Nephron (organoid): ENCODE measurements around the gene PGAM2.

Source experiments
- H3K27ac Mint-ChIP-seq, 3 experiments: 2 replicates each; pipeline ENCODE4 v1.8.0; 2020; ENCODE audit warnings: mixed read lengths in 3 of 3, mild to moderate bottlenecking in 2 of 3, moderate library complexity in 1 of 3
- H3K27me3 Mint-ChIP-seq: 2 replicates; pipeline ENCODE4 v1.8.0; 2021; ENCODE audit warnings: low read depth, mild to moderate bottlenecking, moderate library complexity, mixed read lengths
- H3K36me3 Mint-ChIP-seq: 2 replicates; pipeline ENCODE4 v1.8.0; 2020; ENCODE audit warnings: low read depth, mixed read lengths
- H3K4me1 Mint-ChIP-seq: 2 replicates; pipeline ENCODE4 v1.8.0; 2020; ENCODE audit warnings: mixed read lengths
- H3K4me3 Mint-ChIP-seq, 3 experiments: 2 replicates each; pipeline ENCODE4 v1.8.0; 2020; ENCODE audit warnings: mild to moderate bottlenecking in 3 of 3, mixed read lengths in 3 of 3, moderate library complexity in 2 of 3
- H3K9me3 Mint-ChIP-seq: 2 replicates; pipeline ENCODE4 v1.8.0; 2020; ENCODE audit warnings: mixed read lengths
- TF ChIP-seq, protein P1 (sequence below), 3 experiments: fragments of 200-600 bp; sonication (generic); IDR thresholded peaks; one replicate each; pipeline ENCODE4 v1.5.0; 2021; ENCODE audit warnings: antibody characterized with exemption in 3 of 3; ENCODE audit not compliant: unreplicated experiment in 3 of 3

Gene PGAM2

GRCh38 chr7:44062180-44062902 lies 3.0 kb downstream of the PGAM2 start:
- peaks cover 35% of the 10 kb centered on the region for H3K36me3 Mint-ChIP-seq
- no peaks in the 10 kb centered on the region for H3K9me3 Mint-ChIP-seq
- peaks cover 4% of the 10 kb centered on the region for H3K27me3 Mint-ChIP-seq
- no peak overlapping the region for H3K4me3 Mint-ChIP-seq
- peaks cover 23% of the 10 kb centered on the region for H3K4me1 Mint-ChIP-seq
- TF ChIP-seq, protein P1, sequence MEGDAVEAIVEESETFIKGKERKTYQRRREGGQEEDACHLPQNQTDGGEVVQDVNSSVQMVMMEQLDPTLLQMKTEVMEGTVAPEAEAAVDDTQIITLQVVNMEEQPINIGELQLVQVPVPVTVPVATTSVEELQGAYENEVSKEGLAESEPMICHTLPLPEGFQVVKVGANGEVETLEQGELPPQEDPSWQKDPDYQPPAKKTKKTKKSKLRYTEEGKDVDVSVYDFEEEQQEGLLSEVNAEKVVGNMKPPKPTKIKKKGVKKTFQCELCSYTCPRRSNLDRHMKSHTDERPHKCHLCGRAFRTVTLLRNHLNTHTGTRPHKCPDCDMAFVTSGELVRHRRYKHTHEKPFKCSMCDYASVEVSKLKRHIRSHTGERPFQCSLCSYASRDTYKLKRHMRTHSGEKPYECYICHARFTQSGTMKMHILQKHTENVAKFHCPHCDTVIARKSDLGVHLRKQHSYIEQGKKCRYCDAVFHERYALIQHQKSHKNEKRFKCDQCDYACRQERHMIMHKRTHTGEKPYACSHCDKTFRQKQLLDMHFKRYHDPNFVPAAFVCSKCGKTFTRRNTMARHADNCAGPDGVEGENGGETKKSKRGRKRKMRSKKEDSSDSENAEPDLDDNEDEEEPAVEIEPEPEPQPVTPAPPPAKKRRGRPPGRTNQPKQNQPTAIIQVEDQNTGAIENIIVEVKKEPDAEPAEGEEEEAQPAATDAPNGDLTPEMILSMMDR (IDR thresholded peaks at IDR 0.05; ENCODE audit: unreplicated experiment in 3 of 3) = no peak
- no peak overlapping the region for H3K27ac Mint-ChIP-seq

GRCh38 chr7:44061645-44062179 lies 3.7 kb downstream of the PGAM2 start:
- H3K4me3 Mint-ChIP-seq = no peak overlapping the region
- H3K27me3 Mint-ChIP-seq = peaks cover 4% of the 10 kb centered on the region
- peaks cover 18% of the 10 kb centered on the region for H3K4me1 Mint-ChIP-seq
- peaks cover 34% of the 10 kb centered on the region for H3K36me3 Mint-ChIP-seq
- H3K9me3 Mint-ChIP-seq = no peaks in the 10 kb centered on the region
- H3K27ac Mint-ChIP-seq = no peak overlapping the region
- TF ChIP-seq, protein P1 (IDR thresholded peaks at IDR 0.05; ENCODE audit: unreplicated experiment in 3 of 3) = no peak

GRCh38 chr7:44060948-44061644 lies 4.3 kb downstream of the PGAM2 start:
- TF ChIP-seq, protein P1 (IDR thresholded peaks at IDR 0.05; ENCODE audit: unreplicated experiment in 3 of 3) = no peak
- Mint-ChIP-seq H3K4me3 (no peak overlapping the region), H3K4me1 (peaks cover 14% of the 10 kb centered on the region), H3K27ac (no peak overlapping the region), H3K36me3 (peaks cover 39% of the 10 kb centered on the region), H3K9me3 (no peaks in the 10 kb centered on the region), H3K27me3 (peaks cover 4% of the 10 kb centered on the region)

- Mint-ChIP-seq H3K9me3 (no peaks in the 10 kb centered on the region), H3K36me3 (peaks cover 47% of the 10 kb centered on the region), H3K4me3 (no peak overlapping the region), H3K27me3 (peaks cover under 1% of the 10 kb centered on the region), H3K27ac (no peak overlapping the region), H3K4me1 (peaks cover 7% of the 10 kb centered on the region)
- TF ChIP-seq, protein P1 (IDR thresholded peaks at IDR 0.05; ENCODE audit: unreplicated experiment in 3 of 3) = no peak
These were observed 5.0 kb downstream of the PGAM2 start for GRCh38 chr7:44060091-44060947.

GRCh38 chr7:44059219-44060090 lies 5.9 kb downstream of the PGAM2 start:
- Mint-ChIP-seq H3K4me3 (no peak overlapping the region), H3K27me3 (no peaks in the 10 kb centered on the region), H3K9me3 (no peaks in the 10 kb centered on the region), H3K27ac (no peak overlapping the region), H3K36me3 (peaks cover 53% of the 10 kb centered on the region), H3K4me1 (peaks cover 4% of the 10 kb centered on the region)
- TF ChIP-seq, protein P1 (IDR thresholded peaks at IDR 0.05; ENCODE audit: unreplicated experiment in 3 of 3) = no peak
